ENCODE results near the gene TTLL11.

DNA sequence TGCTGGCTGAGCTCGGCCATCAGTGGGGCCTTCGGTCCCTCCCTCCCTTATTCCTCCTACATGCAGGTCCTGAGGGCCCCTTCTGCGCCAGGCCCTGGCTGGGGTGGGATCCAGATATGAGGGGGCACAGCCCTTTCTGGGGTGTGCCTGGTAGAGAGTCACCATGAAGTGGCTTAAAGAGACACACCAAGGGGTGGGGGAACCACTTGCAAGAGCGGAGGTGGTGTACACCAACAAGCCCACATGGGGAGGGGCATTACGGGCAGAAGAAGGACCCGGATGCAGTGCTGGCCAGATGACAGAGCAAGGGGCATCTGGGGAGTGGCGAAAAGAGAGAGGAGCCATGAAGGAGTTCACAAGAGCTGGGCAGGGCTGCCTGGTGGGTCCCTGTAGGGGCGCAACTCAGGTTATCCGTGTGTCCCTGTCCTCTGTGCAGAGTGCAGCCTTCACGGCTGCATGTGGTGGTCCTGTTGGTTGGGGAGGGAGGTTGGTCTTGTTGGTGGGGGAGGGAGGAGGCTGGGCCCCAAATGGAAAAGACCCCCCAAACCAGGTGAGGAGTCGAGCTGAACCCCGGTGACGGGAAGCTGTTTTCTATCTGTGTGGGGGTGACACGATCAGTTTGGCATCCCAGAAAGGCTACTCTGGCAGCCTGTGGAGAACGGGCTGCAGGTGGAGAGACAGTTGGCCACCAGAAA, 283.6 kb downstream of the TTLL11 start:
- TF ChIP-seq CTCF (IDR thresholded peaks at IDR 0.05) (no peak), POLR2A (IDR thresholded peaks at IDR 0.05) (no peak)
